HG02840 (cell line): ENCODE measurements around the gene IFT81.
"Not testable (repeated sequence)": the region's sequence is repeated elsewhere in the genome, so short reads cannot be mapped to it uniquely, and the experiment has no call there.

Experiments
- ATAC-seq: cut with Tn5 transposase; IDR thresholded peaks from one replicate; pipeline ENCODE4 v1.9.1; 2021; ENCODE audit warnings: mild to moderate bottlenecking, moderate library complexity, moderate number of reproducible peaks; ENCODE audit not compliant: unreplicated experiment, low FRiP score

Gene IFT81

DNA sequence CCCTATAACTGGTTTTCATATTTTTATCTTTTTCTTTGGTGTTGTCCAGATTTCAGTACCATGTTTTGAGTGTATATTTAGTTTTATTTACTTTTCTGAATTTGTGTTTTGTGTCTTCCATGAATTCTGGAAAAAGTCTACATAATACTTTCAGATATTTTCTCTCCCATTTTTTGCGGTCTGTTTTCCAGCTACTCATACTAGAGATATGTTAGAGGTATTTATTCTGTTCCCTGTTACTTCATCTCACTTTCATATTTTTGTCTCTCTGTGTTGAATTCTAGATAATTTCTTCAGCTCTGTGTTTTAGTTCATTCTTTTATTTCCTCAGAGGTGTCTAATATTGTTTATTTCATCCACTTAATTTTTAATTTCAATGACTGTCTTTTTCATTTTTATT lies 74.2 kb downstream of the IFT81 start:
- no peak for ATAC-seq

DNA sequence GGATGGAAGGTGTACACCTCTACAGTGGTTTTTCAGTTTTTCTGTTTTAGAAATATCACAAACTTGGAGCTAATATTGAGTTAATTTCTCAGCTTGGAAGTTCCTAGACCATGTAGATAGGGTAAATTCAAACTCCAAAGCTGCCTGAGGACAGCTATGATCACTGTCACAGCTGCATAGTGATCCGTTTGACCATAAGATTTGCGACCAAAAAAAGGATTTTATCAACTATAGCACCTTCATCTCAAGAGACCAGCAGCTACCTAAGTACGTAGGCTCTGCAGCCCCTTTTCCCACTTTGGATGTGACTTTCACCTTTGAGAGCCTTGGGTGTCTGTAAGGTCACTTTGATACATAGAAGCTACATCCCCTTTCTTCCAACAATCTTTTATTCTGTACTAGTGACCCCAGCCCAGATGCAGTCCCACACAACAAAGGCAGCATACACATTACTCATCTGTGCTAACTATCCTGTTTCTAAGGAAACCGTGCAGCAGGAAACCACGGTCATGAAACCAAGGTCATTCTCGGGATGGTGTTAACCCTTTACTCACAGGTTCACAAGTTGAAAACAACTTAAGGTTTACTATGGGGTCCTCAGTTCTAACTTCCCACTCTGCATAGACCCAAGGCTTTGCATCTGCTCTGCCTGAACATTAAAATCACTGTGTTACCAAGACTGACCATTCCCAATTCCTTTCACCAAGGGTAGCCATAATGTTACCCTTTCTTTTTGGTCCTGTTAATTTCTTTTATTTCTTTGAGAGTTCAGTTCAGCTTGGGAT lies 75.4 kb downstream of the IFT81 start:
- no peak for ATAC-seq

DNA sequence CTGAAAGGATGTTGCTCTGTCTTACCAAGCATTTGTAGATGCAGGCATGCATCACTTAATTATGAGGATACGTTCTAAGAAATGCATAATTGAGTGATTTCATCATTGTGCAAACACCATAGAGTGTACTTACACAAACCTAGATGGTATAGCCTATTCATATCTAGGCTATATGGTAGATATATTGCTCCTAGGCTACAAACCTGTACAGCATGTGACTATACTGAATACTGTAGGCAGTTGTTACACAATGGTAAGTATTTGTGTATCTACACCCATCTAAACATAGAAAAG lies 75.9 kb downstream of the IFT81 start:
- ATAC-seq, result no peak

DNA sequence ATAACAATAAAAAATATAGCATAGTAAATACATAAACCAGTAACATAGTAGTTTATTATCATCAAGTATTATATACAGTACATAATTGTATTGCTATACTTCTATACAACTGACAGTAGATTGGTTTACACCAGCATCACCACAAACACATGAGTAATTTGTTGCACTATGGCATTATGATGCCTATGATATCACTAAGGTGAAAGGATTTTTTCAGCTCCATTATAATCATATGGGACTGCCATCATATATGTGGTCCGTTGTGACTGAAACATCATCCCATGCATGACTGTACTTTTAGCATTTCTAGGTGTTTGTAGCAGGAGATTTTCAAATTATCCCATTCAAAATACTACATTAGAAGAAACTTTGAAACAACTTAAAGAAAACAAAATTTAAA lies 77.8 kb downstream of the IFT81 start:
- ATAC-seq, result no peak

DNA sequence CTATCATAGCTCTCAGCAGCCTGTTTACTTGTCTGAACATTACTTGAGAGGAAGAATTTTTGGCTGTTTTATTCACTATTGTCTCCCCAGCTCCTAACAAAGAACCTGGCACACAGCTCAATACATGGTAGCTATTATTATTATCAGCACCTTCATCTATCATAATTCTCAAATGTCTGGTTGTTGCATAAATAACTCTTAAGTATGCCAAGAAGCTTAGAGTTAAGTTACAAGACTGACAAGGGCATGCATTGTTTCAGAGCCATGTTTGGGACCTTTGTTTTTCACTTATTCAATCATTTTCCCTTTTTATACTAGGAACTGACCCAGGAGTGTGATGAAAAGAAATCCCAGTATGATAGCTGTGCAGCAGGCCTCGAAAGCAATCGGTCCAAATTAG lies 79.4 kb downstream of the IFT81 start:
- ATAC-seq, result no peak

DNA sequence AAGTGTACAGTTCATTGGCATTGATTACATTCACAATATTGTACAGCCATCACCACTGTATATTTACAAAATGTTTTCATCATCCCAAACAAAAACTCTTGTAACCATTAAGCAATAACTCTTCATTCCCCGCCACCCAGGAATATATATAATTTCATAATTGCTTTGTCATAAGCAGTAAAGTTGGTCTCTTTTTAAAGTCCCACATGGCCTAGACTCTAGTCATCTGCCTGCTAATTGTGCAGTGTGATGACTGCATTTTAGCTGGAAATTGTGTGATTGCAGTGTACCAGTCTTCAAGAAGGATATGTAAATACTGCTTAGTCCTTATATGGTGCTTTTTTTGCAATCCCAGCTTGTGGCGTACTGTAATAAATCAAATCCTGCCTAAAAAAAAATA lies 81.8 kb downstream of the IFT81 start:
- ATAC-seq, result no peak

DNA sequence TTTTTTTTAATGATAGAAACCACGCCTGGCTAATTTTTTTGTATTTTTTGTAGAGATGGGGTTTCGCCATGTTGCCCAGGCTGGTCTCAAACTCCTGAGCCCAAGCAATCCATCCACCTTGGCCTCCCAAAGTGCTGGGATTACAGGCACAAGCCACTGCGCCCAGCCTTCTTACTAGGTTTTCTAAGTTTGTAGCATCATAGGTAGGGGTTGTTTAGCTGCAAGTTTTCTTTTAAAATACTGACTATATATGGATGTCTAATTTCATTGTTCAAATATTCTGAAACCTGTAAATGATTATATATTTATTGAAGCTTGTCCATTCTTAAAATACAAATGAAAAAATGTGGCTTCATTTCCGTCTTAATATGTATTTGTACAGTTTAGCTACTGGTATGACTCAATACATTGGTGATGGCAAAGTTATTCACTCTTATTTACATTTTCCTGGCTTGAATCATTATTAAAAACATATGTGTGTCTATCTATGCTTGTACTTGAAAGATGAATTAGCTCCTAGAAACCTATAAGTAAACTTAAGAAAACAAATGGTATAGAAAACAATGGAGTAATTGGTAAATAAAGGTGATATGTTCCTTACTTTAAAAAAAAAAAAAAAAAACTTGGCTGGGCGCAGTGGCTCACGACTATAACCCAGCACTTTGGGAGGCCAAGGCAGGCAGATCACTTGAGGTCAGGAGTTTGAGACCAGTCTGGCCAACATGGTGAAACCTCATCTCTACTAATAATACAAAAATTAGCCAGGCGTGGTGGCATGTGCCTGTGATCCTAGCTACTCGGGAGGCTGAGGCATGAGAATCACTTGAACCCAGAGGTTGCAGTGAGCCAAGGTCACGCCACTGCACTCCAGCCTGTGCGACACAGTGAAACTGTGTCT lies 87.7 kb downstream of the IFT81 start:
- ATAC-seq, result not testable (repeated sequence)

DNA sequence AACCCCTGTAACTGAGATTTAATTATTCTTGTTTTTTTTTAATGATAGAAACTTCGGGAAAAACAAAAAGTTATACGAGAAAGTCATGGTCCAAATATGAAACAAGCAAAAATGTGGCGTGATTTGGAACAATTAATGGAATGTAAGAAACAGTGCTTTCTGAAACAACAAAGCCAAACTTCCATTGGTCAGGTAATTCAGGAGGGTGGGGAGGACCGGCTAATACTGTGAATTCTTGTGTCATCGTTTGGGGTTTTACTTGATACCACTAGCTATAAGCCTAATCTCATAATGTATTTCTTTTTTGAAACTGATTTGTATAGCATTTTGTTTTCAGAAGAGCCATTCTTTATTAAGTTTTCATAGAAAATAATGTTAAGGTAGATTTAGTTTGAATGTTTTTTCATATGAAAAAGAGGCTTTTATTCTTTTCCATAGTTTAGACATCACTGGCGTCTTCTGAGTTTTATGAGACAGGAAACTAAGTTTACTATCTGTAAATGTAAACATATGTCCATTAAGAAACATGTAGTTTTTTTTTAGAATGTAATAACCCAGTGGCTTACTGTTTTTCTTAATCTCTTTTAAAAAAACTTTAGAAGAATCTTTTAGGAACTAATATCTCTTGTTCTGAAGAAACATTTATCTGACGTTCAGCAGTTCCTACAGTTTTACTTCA lies 94.0 kb downstream of the IFT81 start:
- no peak for ATAC-seq

DNA sequence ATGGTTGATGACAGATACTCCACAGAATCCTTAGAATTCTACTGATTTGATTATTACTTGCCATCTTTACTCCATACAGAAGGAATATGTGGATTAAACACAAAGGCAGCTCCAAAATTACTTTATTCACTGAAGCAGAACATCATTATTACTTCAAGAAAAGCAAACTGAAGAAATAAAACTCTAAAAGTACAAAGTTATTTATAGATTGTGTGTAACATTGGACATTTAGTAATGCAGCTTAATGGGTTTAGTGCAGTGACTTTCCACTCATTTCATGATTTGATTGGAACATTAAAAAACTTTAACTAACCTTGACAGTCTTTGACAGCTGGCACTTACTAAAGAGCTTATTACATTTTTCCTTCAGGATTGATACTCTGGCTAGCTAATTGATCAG lies 97.9 kb downstream of the IFT81 start:
- no peak for ATAC-seq

DNA sequence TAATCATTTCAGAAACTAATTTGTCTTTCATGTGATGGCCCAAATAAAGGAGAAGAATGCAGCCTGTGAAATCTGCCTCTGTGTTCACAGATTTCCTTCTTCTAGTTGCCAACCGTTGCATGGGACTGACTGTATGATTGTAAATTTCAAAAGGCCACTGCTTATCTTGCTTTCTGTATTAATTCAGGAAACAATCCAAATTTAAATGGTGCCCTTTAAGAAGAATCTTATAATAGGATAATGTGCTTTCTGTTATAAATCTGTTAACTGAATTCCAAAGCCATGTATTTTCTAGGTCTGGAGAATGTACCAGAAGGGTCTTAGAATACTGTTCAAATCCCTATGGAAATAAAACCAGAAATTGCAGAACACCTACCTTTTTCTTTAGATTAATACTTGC lies 98.3 kb downstream of the IFT81 start:
- no peak for ATAC-seq

DNA sequence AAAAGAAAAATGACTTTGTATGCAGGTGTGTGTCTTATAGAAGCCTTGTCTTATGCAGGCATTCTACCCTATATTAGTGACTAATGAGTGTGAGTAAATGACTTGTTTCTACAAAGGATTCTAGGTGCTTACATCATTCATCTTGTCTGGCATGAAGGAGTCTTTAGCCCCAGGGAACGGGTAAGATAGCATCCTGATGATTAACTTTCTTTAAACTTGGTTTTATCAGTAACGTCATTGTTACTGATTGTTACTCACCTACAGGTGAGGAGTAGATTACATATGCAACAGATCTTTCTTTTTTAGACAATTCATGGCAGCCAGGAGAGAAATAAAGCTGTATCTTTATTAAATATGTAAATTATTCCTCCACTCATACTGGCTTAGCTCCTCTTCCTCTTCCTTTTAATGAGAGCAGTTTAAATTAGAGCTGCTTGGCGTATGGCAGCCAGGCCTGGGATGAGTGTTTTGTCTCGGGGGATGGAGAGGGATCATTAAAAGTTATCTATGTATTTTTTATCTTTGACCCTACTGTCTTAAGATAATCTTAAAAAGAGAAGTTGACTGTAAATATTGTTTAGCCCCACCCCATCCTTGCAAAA lies 99.7 kb downstream of the IFT81 start:
- no peak for ATAC-seq

DNA sequence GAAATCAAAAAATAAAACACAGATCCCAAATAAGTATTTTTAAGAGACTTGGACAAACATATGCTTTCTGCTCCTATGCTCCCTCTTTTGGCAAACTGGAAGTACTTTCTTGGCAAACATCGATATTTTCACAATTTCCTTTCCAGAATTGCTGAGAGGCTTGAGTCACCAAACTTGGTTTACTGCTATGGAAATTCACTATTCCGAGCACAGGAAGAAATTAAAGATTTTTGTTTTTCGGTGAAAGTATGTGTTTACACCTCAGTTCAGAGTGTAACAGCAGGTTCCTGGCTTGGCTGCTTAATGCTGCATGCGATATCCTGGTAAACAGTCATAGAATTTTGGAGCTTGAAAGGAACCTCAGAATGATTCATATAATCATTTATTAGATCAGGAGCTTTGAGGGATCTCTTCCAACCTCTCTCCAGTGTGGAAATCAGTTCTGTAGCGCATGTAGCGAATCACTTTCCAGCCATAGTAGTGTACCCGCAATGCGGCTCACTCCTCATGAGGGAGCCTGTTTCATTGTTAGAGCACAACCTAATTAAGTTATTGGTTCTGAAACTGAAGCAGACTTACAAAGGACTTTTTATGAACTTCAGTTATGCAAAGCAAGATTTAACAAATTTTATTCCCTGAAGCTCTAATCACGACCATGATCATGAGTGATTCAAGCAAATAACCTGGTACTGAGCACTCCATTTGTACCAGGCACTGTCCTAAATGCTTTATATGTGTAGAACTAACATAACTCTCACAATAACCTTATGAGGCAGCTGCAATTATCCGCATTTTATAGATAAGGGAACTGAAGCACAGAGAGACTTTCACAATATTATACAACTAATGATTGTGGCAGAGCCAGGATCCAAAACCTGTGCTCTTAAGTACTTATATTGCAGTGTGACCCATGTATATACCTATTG lies 100.5 kb downstream of the IFT81 start:
- no peak for ATAC-seq

DNA sequence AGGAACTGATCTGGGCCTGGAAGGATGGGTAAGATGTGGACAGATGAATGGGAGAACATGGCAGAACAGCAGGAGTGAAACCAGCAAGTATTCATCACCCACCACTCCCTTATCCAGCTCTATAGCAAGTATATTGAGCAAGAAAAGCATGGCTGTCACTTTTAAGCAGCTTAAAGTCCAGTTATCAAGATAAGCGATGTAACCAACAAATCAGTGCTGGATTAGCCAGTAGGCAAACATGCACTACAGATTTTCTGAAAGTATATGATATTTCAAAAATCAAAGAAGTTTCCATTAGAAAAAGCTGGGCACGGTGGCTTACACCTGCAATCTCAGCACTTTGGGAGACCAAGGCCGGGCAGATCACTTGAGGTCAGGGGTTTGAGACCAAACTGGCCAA lies 103.0 kb downstream of the IFT81 start:
- ATAC-seq, result no peak

DNA sequence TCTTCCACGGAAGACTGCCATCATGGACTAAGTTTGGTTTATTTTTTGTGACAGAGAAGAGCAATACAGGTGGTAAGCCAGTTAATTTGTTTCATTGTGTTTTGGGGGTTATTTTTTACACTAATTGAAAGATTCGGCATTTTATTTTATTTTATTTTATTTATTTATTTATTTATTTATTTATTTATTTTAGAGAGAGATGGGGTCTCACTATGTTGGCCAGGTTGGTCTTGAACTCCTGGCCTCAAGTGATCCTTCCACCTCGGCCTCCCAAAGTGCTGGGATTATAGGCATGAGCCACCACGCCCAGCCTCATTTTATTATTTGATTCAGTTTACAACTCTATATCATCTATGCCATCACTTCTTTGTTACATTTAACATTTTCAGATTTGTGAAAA lies 104.2 kb downstream of the IFT81 start:
- ATAC-seq, result not testable (repeated sequence)

DNA sequence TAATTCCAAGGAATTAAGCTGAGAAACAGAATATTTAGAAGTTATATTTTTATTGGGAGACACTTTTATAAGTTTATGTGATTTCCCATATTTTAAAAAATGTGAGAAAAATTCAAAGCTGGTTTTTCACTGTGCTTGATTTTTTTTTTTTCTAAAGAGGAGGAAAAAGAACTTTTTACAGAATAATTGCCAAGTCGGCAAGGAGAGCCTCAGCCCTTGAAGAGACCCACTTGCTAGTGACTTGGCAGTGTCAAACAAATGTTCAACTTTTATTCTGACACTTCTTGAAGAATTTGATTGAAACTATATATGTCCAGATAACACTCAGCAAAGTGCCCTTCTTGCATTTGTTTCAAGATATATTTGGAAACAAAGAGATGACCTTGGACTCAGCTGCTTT lies 104.6 kb downstream of the IFT81 start:
- no peak for ATAC-seq

DNA sequence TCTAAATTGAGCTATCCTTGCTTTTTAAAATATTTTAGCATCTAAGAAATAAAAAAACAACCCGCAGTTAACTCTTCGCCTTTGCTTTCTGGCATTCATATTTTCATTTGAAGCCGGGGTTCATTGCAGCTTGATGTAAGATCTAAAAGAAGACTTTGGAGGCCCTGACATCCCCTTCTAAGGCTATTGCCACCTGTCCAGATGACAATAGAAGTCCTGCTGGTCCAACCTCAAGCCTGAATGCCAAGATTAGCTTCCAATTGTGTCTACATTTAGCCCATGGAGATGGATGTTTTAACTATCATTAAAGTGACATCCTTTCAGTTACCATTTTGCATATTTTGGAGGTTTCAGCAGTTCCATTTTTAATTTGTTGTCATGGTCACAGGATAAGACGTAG lies 105.3 kb downstream of the IFT81 start:
- no peak for ATAC-seq

DNA sequence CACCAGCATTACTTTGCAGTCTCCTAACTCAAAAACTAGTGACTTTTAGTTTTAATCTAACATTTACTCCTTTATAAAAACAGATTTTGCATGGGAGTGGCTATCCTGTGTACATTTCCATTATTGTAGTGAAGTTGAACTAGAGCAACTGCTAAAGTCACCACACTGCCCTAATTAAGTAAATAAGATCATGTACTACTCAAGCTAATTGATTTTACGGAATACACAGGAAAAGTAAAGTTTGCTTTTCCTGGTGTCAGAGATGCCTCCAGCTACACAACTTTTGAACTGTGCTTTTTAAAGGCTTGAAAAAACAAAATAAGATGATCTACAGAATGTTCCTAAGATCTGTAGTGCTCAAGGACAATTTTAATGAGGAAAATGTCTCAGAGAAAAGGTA lies 106.5 kb downstream of the IFT81 start:
- ATAC-seq, result no peak

DNA sequence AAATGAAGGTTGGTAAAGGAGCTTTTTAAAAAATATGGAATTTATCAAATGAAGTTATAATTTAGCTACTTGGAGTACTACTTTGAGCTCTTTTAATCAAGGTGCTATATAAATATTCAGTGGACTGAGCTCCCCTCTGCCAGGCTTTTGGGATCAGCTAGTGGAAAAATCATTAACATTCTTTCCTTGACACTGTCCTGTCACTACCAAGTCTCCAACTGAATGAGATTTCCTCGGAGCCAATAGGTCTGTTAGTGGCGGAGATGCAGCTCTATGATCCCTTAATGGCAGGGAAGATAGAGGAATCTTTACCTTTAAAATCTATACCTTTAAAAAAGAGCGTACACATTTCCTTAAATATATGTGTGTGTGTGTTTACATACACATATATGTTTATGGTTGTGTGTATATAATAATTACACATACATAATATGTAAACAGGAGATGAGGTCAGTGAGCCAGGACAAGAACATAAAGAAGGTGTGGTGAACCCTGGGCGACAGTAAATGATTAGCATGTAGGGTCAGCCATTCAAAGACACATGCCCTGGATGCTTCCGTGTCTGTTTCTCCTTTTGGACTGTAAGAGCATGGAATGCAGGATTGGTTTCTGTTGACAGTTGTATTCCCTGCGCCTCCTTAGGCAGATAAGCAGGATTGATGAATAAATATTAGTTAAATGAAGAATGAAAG lies 109.2 kb downstream of the IFT81 start:
- no peak for ATAC-seq

DNA sequence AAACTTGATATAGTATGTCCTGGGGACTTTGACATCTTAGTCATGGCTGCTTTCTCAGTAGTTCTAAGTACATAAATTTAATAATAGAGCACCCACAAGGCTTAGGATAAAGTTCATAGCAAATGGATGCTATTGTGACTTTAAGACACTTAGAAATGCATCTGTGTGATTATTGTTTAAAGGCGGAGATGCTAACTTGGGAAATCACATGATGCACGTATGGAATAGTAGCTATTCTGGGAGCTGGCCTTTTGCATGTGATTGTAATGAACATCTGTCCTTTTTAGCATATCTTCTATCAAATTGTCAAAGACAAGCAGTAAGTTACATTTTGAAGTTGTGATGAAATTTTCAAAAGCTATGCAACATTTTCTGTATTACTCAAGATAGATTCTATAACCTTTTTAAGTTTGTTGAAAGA lies 110.2 kb downstream of the IFT81 start:
- no peak for ATAC-seq
